Choroid plexus epithelial cell (primary cell): ENCODE measurements around the gene POLR3E.

Source experiments
- DNase-seq: peaks from one replicate; pipeline ENCODE4 v3.0.0-alpha.2; 2010; ENCODE audit warnings: low read depth
- H3K4me3 ChIP-seq: 2 replicates; pipeline ENCODE4 v1.5.1; 2011; ENCODE audit warnings: low read depth, mild to moderate bottlenecking, control low read depth, low read length, moderate library complexity
- TF ChIP-seq, protein P1 (sequence below): conservative IDR thresholded peaks from 2 replicates; pipeline ENCODE4 v1.5.1; 2011; ENCODE audit warnings: low read depth, mild to moderate bottlenecking, control low read depth, inconsistent platforms, low read length, moderate library complexity

The POLR3E gene, protein sequence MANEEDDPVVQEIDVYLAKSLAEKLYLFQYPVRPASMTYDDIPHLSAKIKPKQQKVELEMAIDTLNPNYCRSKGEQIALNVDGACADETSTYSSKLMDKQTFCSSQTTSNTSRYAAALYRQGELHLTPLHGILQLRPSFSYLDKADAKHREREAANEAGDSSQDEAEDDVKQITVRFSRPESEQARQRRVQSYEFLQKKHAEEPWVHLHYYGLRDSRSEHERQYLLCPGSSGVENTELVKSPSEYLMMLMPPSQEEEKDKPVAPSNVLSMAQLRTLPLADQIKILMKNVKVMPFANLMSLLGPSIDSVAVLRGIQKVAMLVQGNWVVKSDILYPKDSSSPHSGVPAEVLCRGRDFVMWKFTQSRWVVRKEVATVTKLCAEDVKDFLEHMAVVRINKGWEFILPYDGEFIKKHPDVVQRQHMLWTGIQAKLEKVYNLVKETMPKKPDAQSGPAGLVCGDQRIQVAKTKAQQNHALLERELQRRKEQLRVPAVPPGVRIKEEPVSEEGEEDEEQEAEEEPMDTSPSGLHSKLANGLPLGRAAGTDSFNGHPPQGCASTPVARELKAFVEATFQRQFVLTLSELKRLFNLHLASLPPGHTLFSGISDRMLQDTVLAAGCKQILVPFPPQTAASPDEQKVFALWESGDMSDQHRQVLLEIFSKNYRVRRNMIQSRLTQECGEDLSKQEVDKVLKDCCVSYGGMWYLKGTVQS

DNA sequence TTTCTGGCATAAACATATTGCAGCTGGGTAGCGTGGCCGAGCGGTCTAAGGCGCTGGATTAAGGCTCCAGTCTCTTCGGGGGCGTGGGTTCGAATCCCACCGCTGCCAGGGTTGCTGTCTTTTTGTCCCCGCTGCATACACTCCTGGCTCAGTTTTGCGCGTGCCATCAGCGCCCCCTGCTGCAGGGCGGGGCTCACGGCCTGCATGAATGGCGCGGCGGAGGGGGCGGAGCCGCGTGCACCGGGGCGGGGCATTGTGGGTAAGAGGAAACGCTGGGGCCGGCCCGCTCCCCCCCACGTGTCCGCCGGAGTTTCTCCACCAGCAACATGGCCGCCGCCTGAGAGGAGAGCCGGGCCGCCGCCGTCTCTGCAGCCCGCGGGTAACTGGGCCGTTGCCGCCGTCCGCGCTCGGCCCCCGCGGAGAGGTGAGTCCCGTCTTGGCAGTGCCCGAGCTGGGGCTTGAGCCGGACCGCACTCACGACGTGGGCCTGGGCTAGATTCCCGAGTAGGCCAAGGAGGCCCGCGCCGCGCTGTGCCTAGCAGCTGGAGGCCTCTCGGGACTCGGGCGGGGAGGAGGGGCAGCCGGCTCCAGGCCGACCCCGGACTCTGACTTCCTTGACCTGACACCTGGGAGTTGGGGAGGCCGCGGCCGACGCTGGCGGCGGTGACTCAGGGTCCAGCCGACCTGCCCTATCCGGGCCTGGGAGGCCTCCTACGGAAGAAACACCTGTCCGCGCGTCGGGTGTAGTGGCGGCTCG, at the start of gene POLR3E:
Gene POLR3E (plus strand): TSS at position 296 of the 757 bp plus-strand sequence. CDS start 5,560 bp downstream, outside the sequence.
- TF ChIP-seq, protein P1, sequence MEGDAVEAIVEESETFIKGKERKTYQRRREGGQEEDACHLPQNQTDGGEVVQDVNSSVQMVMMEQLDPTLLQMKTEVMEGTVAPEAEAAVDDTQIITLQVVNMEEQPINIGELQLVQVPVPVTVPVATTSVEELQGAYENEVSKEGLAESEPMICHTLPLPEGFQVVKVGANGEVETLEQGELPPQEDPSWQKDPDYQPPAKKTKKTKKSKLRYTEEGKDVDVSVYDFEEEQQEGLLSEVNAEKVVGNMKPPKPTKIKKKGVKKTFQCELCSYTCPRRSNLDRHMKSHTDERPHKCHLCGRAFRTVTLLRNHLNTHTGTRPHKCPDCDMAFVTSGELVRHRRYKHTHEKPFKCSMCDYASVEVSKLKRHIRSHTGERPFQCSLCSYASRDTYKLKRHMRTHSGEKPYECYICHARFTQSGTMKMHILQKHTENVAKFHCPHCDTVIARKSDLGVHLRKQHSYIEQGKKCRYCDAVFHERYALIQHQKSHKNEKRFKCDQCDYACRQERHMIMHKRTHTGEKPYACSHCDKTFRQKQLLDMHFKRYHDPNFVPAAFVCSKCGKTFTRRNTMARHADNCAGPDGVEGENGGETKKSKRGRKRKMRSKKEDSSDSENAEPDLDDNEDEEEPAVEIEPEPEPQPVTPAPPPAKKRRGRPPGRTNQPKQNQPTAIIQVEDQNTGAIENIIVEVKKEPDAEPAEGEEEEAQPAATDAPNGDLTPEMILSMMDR: peak; percentile 75
- peak; percentile 99 for DNase-seq
- peak within 1 kb of the TSS; percentile 92 for H3K4me3 ChIP-seq

DNA sequence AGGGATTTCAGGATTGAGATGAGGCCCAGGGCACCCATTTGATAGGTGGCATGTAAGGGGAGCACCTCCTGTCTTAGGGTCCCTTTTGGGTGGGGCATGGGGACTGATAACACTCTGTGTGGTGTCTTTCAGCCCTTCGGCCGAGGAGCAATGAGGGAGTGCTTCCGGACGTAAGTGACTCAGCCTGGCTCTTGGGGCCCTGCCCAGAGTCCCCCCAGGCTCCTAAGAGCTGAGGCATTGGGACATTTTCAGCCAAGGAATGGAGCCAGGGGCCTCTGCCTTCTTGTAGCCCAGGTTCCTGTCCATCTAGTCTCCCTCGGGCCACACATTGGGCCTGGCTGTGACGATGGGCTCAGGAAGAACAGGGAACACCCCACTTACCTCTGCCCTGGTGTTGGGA, 46.7 kb upstream of the POLR3E start:
- no peak for DNase-seq
- no peak overlapping the region for H3K4me3 ChIP-seq
- TF ChIP-seq, protein P1: no peak

DNA sequence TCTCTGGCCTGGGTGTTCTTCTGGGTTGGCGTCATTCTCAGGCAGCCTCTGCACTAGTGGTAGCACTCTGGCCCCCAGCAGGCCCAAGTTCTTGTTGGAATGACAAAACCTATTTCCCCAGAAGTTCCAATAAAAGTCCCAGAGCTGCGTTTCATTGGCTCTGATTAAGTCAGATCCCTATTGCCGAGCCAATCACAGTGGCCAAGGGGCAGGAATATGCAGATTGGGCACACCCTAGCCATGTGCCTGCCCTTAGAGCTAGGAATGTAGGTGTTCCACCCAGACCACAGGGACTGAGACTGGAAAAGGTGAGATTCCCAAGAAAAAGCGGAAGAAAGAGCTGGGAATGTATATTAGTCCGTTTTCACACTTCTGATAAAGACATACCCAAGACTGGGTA, 44.9 kb upstream of the POLR3E start:
- no peak overlapping the region for H3K4me3 ChIP-seq
- DNase-seq: no peak
- TF ChIP-seq, protein P1: no peak

DNA sequence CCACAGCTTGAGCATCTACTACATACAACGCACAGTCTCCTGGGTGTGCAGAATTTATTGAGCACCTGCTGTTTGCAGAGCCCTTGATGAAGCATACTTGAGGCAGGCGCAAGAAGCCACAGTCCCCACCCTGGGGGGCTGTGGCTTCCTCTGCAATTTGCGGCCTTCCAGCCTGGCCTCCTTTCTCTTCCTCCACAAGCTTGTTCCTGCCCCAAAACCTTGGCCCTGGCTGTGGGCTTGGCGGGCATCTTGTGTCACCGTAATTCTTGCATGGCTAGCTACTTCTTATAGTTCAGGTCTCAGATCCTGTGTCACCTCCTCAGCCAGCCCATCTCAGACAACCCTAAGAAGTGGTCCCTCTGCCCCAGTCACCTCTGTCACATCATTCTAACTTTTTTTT, 43.9 kb upstream of the POLR3E start:
- no peak overlapping the region for H3K4me3 ChIP-seq
- DNase-seq: no peak
- TF ChIP-seq, protein P1: no peak

DNA sequence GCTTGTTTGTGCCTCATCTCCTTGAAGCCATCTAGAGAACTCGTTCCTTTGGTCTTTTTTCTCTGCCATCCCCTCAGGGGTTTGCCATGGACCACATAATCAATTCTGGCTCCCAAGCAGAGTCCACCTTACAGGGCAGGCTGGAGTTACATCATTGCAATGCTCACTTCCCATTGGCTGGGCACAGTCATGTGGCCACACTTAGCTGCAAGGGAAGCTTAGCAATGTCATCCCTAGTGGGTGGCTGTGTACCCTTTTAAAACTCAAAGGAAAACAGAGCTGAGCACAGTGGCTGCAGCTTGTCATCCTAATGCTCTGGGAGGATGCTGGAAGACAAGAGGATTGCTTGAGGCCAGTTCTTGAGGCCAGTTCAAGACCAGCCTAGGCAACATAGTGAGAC, 41.9 kb upstream of the POLR3E start:
- no peak for DNase-seq
- TF ChIP-seq, protein P1: no peak
- H3K4me3 ChIP-seq: no peak overlapping the region

DNA sequence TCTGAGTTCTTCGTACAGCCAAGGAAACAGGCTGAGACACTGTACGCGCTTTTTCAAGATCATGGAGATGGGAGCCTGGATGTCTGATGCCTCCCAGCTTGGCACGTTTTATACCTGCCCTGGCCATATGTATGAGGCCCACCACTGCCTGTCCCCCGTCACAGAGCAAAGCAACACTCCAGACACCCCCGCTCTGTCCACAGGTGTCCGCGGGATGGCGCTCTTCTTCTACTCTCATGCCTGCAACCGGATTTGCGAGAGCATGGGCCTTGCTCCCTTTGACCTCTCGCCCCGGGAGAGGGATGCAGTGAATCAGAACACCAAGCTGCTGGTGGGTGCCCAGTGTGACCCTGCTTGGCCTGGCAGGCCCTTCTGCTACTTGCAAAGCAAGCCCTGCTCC, 39.8 kb upstream of the POLR3E start:
- DNase-seq: no peak
- TF ChIP-seq, protein P1: no peak
- no peak overlapping the region for H3K4me3 ChIP-seq
